HG03045 (cell line): ENCODE data around the gene PIGP.
"Not testable (repeated sequence)": the region's sequence is repeated elsewhere in the genome, so short reads cannot be mapped to it uniquely, and the experiment has no call there.

Experiments used
- ATAC-seq: cut with Tn5 transposase; IDR thresholded peaks from one replicate; pipeline ENCODE4 v1.9.1; 2021; ENCODE audit warnings: mild to moderate bottlenecking, moderate library complexity; ENCODE audit not compliant: unreplicated experiment

Gene PIGP

DNA sequence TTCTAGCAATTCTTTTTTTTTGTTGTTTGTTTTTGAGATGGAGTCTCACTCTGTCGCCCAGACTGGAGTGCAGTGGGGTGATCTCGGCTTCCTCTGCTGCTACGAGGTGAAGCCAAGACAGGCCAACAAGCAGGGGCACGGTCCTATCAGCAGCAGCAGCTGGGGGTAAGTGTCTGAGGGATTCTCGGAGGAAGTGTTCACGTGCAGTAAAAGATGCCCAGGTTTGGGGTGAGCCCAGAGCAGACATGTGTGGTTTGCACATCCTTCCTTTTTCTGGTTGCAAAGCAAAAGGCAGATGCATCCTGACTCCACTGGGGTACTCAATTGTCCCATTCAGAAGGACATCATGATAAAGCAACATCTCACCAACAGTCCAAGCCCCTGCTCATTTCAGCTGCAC, 27.7 kb downstream of the PIGP start:
- no peak for ATAC-seq

DNA sequence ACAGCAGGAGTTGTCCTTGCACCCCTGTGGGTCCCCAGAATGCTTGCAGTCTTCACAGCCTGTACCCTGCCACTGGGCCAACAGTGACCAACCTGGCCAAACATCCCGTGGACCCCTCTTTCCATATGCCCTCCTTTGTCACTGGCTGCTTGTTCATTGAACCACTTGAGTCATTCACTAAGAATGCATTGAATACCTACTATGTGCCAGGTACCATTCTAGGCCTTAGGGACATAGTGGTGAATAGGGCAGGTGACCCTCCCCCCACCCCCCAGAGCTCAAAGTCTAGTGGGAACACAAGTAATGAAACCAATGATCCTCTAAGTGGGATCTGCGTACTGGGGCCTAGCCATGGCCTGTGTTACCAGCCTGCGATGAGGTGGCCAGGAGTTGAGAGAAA, 28.2 kb downstream of the PIGP start:
- no peak for ATAC-seq

DNA sequence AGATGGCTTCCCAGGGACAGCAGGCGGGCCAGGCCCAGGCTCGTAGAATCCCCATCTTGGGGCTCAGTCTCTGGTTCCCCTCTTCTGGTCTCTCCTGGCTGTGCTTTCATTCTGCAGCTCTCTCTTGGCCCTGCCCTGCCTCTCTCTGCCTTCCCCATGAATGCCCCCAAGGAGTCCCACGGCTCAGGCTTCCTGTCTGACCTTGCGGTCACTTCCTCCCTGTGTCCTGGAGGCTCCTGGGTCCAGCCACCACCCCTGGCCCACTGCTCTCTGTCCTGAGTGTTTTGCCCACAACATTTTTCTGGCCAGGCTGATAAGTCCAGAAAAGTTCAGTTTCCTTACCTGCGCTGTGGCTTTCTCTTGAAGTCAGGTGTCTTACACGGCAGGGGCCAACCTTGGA, 29.1 kb downstream of the PIGP start:
- no peak for ATAC-seq

DNA sequence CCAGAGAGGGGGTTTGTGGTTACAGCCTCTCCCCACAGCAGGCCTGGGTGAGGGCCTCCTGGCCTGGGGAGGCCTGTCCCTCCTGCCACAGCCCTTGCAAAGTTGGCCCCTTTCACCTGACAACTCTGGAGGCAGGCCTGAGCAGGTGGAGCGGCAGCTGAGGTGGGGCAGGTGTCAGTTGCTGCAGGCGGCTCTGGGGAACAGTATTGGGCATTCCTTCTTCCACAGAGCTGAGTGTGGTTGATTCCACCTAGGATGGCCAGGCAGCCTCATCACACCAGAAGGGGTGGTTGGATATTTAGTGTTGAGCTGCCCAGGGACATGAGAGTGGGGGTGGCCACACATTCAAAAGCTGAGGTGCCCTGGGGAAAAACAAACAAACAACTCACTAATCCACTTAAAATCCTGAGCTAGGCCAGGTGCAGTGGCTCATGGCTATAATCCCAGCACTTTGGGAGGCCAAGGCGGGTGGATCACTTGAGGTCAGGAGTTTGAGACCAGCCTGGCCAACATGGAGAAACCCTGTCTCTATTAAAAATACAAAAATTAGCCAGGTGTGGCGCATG, 31.1 kb downstream of the PIGP start:
- no peak for ATAC-seq

DNA sequence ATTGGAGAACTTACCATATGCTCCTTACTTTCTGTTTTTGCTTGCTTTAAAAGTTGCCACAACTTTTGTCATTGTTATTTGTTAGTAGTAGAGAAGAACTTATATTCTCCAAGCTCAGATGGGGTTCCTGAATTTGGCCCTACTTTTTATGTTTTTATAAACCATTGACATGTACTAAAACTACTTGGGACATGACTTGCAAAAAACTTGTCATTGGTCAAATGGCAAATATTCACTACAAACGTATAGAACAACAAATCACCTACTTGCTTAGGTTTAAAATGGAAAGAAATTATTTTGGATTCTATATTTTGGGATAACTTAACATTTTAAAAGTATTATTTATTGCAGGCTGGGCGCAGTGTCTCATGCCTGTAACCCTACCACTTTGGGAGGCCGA, 32.7 kb downstream of the PIGP start:
- ATAC-seq = no peak

DNA sequence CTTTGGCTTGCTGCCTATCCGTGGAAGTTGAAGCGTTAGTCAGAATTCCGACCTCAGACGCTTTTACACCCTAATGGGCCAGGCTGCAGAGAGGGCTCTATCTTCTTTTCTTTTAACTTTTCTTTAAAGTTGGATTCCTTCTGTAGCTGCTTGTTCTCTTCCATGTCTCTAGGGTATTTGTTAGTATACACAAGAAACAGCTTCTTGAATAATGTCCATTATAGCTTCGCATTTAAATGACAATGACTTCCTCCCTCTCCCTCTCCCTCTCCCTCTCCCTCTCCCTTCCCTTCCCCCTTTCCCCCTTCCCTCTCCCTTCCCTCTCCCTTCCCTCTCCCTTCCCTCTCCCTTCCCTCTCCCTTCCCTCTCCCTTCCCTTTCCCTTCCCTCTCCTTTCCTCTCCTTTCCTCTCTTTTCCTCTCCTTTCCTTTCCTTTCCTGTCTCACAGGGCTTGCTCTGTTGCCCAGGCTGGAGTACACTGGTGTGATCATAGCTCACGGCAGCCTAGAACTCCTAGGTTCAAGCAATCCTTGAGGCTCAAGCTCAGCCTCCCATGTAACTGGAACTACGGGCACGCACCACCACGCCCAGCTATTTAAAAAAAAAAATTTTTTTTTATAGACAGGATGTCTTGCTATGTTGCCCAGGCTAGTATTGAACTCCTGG, 33.3 kb downstream of the PIGP start:
- ATAC-seq = no peak

DNA sequence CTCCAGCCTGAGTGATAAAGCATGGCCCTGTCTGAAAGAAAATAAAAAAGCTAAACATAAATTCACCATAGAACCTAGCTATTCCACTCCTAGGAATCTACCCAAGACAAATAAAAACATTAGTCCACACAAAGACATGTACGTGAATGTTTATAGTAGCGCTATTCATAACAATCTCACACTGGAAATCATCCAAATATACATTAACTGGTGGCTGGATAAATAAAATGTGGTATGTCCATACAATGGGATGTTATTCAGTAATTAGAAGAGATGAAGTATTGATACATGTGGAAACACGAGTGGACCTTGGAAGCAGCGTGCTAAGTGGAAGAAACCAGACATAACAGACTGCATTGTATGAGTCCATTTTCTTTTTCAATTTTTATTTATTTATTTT, 36.7 kb downstream of the PIGP start:
- no peak for ATAC-seq

DNA sequence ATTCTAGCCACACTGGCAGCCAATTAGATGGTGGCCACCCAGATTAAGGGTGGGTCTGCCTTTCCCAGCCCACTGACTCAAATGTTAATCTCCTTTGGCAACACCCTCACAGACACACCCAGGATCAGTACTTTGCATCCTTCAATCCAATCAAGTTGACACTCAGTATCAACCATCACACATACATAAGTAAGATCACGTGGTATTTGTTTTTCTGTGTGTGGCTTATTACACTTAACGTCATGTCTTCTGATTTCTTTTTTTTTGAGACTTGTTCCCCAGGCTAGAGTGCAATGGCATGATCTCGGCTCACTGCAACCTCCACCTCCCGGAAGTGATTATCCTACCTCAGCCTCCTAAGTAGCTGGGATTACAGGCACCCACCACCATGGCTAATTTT, 38.5 kb downstream of the PIGP start:
- not testable (repeated sequence) for ATAC-seq

DNA sequence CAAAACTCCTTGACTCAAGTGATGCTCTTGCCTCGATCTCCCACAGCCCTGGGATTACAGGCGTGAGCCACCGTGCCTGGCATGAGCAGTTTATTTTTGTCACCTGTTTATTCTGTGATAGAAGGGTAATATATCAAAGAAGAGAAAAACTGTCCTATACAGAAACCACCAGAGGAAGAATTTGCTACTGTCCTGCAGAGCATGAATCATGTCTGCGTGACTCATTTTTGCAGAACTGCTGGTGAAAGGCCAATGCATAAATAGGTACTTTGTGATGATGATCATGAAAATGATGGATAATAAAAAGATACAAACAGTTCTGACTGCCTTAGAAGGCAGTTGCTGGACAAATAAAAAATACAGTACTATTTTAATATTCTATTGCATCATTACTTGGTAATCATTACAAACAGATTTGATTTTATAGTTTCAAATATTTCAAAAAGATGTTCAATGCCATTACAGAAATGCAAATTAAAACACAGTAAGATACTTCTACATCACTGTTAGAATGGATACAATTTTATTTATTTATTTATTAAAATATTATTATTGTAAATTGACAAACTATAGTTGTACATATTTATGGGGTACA, 39.9 kb downstream of the PIGP start:
- no peak for ATAC-seq

DNA sequence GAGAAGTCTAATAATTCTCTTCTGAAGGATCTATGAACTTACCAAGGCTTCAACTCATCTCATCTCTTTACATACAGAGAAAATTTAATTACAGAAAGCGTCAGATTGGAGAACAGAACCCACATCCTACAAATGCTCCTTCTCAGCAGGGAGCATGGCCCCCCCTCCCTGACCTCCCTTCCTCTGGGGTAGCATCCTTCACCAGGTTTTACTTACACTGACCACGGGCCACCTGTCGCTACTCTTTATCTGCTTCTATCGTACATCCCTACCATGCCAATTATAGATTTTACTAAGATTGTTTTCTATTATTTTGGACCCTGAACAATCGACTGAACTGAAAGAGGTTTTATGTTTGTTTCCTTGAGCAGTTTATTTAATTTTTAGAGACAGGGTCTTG, 40.6 kb downstream of the PIGP start:
- ATAC-seq = no peak

DNA sequence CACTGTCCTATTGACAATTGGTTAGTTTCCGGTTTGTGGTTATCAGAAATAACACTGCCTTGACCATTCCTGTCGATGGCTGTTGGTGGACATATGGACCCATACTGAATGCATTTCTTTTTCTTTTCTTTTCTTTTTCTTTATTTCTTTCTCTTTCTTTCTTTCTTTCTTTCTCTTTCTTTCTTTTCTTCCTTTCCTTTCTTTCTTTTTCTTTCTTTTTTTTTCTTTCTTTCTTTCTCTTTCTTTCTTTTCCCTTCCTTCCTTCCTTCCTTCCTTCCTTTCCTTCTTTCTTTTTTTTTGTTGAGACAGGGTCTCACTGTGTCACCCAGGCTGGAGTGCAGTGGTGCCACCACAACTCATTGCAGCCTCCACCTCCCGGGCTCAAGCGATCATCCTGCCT, 42.0 kb downstream of the PIGP start:
- ATAC-seq = no peak

DNA sequence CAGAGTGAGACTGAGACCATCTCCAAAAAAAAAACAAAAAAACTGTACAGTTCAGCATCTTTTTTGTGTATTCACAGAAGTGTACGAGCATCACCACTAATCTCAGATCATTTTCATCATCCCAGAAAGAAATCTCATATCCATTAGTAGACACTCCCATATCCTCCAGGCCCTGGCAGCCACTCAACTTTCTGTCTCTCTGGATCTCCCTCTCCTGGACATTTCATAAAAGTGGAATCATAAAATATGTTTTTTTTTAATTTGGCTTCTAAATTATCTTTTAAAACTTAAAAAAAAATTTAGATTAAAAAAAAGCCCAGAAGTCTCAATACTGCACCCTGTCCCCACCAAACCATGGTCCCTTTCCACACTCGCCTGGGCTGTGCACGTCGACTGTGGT, 44.3 kb downstream of the PIGP start:
- ATAC-seq = no peak

DNA sequence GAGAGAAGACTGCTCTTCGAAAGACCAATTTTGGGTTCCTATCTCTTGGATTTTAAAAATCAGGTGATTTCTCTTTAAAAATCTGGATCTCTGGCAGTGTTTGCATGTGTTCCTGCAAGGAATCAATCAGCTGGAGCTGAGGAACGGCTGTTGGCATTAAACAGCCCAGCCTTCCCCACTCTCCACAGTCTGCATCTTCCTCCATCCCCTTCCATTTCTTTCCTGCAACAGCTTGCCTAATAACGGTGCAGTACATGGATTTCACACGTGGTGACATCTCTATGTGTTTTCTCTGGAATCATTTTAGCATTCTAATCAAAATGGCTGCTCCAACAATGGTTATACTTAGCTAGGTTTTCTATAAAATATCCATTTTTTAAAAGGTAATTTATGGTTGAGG, 46.4 kb downstream of the PIGP start:
- no peak for ATAC-seq

DNA sequence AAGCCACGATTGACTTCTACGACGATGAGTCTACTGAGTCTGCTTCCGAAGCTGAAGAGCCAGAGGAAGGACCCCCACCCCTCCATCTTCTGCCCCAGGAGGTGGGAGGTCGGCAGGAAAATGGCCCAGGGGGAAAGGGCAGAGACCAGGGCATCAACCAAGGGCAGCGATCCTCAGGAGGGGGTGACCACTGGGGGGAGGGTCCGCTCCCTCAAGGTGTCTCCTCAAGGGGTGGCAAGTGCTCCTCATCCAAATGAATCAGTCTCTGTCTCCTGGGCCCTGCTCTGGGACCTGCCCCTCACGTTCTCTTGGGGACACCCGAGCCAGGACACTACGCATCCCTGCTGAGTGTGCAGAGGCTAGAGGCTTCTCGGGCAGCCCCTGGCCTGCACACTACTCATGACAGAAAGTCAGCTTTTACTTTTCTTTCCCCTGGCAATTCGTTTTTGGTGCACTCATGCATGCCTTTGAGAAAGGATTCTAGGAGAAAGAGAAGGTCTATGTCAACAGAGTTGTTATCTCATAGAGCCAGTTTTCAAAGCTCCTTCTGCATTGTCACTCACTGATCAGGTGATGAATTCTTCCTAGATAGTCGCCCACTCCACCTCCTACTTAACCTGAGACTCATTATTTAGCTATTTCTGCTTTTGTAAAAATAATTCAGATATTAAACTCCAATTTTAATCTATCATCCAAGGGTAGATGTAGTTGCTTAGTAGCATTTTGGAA, 54.8 kb downstream of the PIGP start:
- ATAC-seq = no peak
